Measurements from ENCODE around the gene VPS41.

DNA sequence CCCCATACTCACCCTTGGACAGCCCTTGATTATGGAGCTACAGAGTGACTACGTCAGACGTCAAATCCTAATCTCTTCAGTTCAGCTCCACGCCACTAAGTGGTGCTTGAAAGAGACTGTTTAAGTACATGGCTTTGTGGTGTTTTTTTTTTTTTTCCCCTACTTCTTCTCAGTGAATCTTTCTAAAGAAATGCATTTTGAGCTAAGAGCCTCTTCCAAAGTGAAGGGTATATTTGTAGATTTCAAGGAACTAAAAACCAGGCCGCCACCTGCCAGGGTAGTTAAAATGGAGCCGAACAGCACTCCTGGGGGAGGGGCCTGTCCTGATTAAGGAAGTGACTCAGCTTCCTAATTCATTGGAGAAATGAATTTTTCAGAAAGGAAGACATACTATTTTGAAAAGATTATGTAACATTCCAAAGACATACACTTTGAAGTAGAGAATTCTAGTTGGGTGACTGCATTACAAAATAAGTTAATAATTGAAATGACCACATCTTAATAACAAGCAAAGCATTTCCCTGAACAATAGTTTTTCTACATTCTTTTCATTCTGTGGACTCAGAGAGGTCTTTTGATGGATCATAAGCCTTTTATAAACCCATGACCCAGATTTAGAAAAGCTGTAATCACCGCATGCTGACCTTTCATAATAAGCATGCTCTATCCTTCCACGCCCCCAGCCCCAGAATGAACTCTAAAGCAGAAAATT is 20.6 kb upstream of the VPS41 start:
- TF ChIP-seq, protein P1, sequence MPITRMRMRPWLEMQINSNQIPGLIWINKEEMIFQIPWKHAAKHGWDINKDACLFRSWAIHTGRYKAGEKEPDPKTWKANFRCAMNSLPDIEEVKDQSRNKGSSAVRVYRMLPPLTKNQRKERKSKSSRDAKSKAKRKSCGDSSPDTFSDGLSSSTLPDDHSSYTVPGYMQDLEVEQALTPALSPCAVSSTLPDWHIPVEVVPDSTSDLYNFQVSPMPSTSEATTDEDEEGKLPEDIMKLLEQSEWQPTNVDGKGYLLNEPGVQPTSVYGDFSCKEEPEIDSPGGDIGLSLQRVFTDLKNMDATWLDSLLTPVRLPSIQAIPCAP (CRISPR knock-in tag; IDR thresholded peaks at IDR 0.05; ENCODE audit: low read depth), result no peak
- TF ChIP-seq, protein P2, sequence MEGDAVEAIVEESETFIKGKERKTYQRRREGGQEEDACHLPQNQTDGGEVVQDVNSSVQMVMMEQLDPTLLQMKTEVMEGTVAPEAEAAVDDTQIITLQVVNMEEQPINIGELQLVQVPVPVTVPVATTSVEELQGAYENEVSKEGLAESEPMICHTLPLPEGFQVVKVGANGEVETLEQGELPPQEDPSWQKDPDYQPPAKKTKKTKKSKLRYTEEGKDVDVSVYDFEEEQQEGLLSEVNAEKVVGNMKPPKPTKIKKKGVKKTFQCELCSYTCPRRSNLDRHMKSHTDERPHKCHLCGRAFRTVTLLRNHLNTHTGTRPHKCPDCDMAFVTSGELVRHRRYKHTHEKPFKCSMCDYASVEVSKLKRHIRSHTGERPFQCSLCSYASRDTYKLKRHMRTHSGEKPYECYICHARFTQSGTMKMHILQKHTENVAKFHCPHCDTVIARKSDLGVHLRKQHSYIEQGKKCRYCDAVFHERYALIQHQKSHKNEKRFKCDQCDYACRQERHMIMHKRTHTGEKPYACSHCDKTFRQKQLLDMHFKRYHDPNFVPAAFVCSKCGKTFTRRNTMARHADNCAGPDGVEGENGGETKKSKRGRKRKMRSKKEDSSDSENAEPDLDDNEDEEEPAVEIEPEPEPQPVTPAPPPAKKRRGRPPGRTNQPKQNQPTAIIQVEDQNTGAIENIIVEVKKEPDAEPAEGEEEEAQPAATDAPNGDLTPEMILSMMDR (CRISPR knock-in tag; IDR thresholded peaks at IDR 0.05), result no peak
- no peak for TF ChIP-seq HNRNPH1 (optimal IDR thresholded peaks at IDR 0.05; ENCODE audit: low read depth, low read length)
- TF ChIP-seq ZNF816 (CRISPR knock-in tag; IDR thresholded peaks at IDR 0.05; ENCODE audit: borderline replicate concordance), result no peak

All from HepG2 (cell line).